ENCODE data around the gene CPM.
A peak's percentile ranks its signal among the peaks of the same experiment; 100 is the strongest.

CPM gene

GRCh38 chr12:68951652-68952051, 18.7 kb upstream of the CPM start:
- no peak overlapping the region for H3K9ac ChIP-seq (ENCODE audit: low read depth, low read length)
- no peaks in the 10 kb centered on the region for H3K36me3 ChIP-seq (ENCODE audit: insufficient read depth, low read length)
- H3K27me3 ChIP-seq (ENCODE audit: control insufficient read depth, insufficient read depth, low read length) = no peaks in the 10 kb centered on the region
- H3K4me3 ChIP-seq (ENCODE audit: low read length) = no peak overlapping the region
- H3K4me1 ChIP-seq (ENCODE audit: control insufficient read depth, insufficient read depth, low read length) = no peaks in the 10 kb centered on the region
- H3K9me3 ChIP-seq (replicated peaks; ENCODE audit: low read length) = no peaks in the 10 kb centered on the region
- no peak overlapping the region for H3K4me2 ChIP-seq (ENCODE audit: low read length)

GRCh38 chr12:68950511-68950910, 17.5 kb upstream of the CPM start:
- Histone ChIP-seq H3K27me3 (ENCODE audit: control insufficient read depth, insufficient read depth, low read length) (no peaks in the 10 kb centered on the region), H3K36me3 (ENCODE audit: insufficient read depth, low read length) (no peaks in the 10 kb centered on the region), H3K4me1 (ENCODE audit: control insufficient read depth, insufficient read depth, low read length) (no peaks in the 10 kb centered on the region), H3K4me3 (ENCODE audit: low read length) (no peak overlapping the region), H3K9me3 (replicated peaks; ENCODE audit: low read length) (no peaks in the 10 kb centered on the region), H3K9ac (ENCODE audit: low read depth, low read length) (no peak overlapping the region), H3K4me2 (ENCODE audit: low read length) (no peak overlapping the region)

DNA sequence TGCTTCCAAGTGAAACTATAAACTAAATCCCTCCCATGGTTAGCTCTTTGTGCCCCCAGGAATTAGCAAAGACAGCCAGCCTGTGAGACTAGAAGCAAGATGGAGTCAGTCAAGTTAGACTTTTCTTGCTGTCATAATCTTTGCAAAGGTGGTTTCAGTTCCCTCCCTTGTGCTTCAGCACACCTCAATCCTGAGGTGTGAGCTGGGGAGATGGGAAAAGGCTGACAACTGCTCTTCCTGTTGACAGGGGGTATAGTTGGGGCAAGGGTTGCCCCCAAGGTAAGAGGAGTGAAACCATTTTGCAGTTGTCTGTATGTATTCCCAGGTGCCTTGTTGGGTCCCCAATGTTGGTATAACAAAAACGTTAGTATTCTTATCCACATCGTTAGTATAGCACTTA, 12.3 kb upstream of the CPM start:
- no peak overlapping the region for H3K4me3 ChIP-seq (ENCODE audit: low read length)
- H3K9me3 ChIP-seq (replicated peaks; ENCODE audit: low read length) = no peaks in the 10 kb centered on the region
- H3K4me1 ChIP-seq (ENCODE audit: control insufficient read depth, insufficient read depth, low read length) = no peaks in the 10 kb centered on the region
- H3K4me2 ChIP-seq (ENCODE audit: low read length) = no peak overlapping the region
- no peaks in the 10 kb centered on the region for H3K36me3 ChIP-seq (ENCODE audit: insufficient read depth, low read length)
- H3K9ac ChIP-seq (ENCODE audit: low read depth, low read length) = no peak overlapping the region
- no peaks in the 10 kb centered on the region for H3K27me3 ChIP-seq (ENCODE audit: control insufficient read depth, insufficient read depth, low read length)

DNA sequence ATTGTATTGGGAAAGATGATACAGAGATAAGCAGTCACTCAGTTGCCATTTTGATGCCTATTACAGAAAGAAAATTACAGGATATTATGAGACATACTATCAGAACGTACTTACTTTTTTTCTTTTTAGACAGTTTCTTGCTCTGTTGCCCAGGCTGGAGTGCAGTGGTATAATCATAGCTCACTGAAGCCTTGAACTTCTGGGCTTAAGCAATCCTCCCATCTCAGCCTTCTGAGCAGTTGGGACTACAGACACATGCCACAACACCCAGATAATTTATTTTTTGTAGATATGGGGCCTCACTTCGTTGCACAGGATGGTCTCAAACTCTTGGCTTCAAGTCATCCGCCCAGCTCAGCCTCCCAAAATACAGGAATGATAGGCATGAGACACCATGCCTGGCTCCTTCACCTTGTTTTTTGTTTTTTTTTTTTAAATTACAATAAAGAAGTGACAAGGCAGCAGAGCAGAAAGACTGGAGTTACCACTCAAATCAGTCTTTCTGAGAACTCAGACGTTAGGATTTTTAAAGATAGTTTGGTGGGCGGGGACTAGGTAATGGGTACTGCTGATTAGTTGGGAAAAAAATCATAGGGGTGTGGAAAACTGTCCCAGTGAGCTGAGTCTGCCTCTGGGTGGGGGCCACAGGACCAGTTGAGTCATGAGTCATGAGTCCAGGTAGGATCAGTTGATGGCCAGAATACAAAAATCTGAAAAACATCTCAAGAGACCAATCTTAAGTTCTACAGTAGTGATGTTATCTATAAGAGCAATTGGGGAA, 11.5 kb upstream of the CPM start:
- Histone ChIP-seq H3K27me3 (ENCODE audit: control insufficient read depth, insufficient read depth, low read length) (no peaks in the 10 kb centered on the region), H3K4me3 (ENCODE audit: low read length) (no peak overlapping the region), H3K9me3 (replicated peaks; ENCODE audit: low read length) (no peaks in the 10 kb centered on the region), H3K4me2 (ENCODE audit: low read length) (no peak overlapping the region), H3K4me1 (ENCODE audit: control insufficient read depth, insufficient read depth, low read length) (no peaks in the 10 kb centered on the region), H3K36me3 (ENCODE audit: insufficient read depth, low read length) (no peaks in the 10 kb centered on the region), H3K9ac (ENCODE audit: low read depth, low read length) (no peak overlapping the region)

DNA sequence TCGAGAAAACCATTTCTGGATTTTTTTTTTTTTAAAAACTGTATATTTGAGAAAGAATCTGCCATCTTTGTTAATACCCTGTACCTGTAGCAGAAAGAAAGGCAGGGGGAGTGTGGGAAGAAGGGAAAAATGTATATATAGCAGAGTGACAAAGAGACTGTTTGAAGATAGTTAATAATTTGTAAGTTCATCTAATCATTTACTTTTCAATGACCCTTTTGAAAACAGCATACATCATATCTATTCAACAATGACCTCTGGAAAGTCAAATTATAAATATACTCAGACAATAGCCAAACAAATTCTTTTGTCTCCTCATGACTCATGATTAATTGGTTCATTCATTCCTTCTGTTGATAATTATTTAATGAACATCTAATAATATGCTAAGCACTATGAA, 10.9 kb upstream of the CPM start:
- no peaks in the 10 kb centered on the region for H3K9me3 ChIP-seq (replicated peaks; ENCODE audit: low read length)
- no peak overlapping the region for H3K9ac ChIP-seq (ENCODE audit: low read depth, low read length)
- H3K4me2 ChIP-seq (ENCODE audit: low read length) = no peak overlapping the region
- no peaks in the 10 kb centered on the region for H3K27me3 ChIP-seq (ENCODE audit: control insufficient read depth, insufficient read depth, low read length)
- no peak overlapping the region for H3K4me3 ChIP-seq (ENCODE audit: low read length)
- H3K4me1 ChIP-seq (ENCODE audit: control insufficient read depth, insufficient read depth, low read length) = no peaks in the 10 kb centered on the region
- H3K36me3 ChIP-seq (ENCODE audit: insufficient read depth, low read length) = no peaks in the 10 kb centered on the region

GRCh38 chr12:68940731-68941130, 7.8 kb upstream of the CPM start:
- Histone ChIP-seq H3K36me3 (ENCODE audit: insufficient read depth, low read length) (no peaks in the 10 kb centered on the region), H3K27me3 (ENCODE audit: control insufficient read depth, insufficient read depth, low read length) (no peaks in the 10 kb centered on the region), H3K4me2 (ENCODE audit: low read length) (no peak overlapping the region), H3K9me3 (replicated peaks; ENCODE audit: low read length) (no peaks in the 10 kb centered on the region), H3K9ac (ENCODE audit: low read depth, low read length) (no peak overlapping the region), H3K4me3 (ENCODE audit: low read length) (no peak overlapping the region), H3K4me1 (ENCODE audit: control insufficient read depth, insufficient read depth, low read length) (no peaks in the 10 kb centered on the region)

DNA sequence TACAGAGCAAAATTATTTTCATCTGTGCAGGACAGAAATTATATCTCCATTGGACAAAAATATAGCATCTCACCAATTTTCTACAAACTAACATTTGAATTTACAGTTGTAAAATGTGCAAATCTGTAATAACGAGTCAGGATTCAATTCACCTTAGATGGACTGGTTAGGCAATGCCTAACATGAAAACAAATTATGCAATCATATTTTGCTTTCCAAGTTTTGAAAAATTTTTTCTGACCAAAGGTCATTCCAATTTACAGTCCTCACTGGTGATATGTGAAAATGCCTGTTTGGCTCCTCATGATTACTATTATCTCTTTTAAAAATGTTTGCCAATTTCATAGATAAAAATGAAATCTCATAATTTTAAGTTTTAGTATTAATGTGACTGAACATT, 6.5 kb upstream of the CPM start:
- no peaks in the 10 kb centered on the region for H3K4me1 ChIP-seq (ENCODE audit: control insufficient read depth, insufficient read depth, low read length)
- H3K9me3 ChIP-seq (replicated peaks; ENCODE audit: low read length) = no peaks in the 10 kb centered on the region
- H3K36me3 ChIP-seq (ENCODE audit: insufficient read depth, low read length) = no peaks in the 10 kb centered on the region
- no peak overlapping the region for H3K4me2 ChIP-seq (ENCODE audit: low read length)
- H3K27me3 ChIP-seq (ENCODE audit: control insufficient read depth, insufficient read depth, low read length) = no peaks in the 10 kb centered on the region
- H3K4me3 ChIP-seq (ENCODE audit: low read length) = no peak overlapping the region
- H3K9ac ChIP-seq (ENCODE audit: low read depth, low read length) = no peak overlapping the region

DNA sequence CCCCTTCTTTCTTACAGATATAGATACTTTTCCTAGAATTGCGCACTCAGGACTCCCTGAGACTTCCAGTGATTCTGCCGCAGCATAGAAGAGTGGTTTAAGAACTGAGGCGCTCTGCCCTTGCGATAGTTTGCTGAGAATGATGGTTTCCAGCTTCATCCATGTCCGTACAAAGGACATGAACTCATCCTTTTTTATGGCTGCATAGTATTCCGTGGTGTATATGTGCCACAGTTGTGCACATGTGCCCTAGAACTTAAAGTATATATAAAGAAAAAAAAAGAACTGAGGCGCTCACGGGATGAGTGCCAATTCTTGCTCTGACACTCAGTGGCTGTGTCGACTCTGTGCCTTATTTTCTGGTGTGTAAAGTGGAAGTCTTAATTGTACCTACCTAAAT, 1.4 kb upstream of the CPM start:
- Histone ChIP-seq H3K9ac (ENCODE audit: low read depth, low read length) (no peak overlapping the region), H3K4me1 (ENCODE audit: control insufficient read depth, insufficient read depth, low read length) (peaks cover 11% of the 10 kb centered on the region), H3K36me3 (ENCODE audit: insufficient read depth, low read length) (no peaks in the 10 kb centered on the region), H3K9me3 (replicated peaks; ENCODE audit: low read length) (no peaks in the 10 kb centered on the region), H3K27me3 (ENCODE audit: control insufficient read depth, insufficient read depth, low read length) (no peaks in the 10 kb centered on the region), H3K4me3 (ENCODE audit: low read length) (no peak overlapping the region), H3K4me2 (ENCODE audit: low read length) (no peak overlapping the region)

DNA sequence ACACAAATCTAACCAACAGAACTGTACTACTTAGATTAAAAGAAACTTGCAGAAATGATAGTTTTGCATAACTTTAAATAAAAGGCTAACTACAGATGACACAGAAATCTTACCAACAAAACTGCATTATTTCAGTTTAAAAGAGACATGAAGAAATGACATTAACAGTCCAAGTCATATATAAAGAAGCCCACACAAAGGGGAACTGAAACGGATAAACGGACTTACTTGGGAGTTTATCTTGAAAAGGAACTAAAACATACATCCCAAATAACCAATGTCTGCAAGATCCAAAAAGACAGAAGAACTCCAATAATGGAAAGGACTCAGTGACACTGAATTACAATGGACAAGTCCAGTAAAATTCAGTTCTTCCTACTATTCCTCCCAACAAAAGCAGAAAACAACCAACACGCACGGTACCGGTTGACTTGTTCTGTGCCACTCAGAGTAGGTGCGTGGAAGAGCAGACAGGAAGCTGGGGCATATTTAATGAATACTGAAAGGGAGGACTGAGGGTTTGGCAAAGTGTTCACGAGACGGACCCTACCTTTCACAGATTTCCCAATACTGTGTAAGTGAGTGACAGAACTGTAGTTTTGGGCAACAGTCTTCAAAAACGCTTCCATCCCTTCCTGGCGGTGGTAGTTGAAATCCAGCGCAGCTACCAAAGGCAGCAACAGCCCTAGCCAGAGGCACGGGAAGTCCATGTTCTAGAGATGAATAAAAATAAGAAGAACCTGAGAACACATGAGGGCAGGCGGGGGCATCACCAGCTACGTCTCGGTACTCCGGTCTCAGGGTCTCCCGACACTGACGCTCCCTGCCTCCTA, 627 bp downstream of the CPM start:
- peaks cover 11% of the 10 kb centered on the region for H3K4me1 ChIP-seq (ENCODE audit: control insufficient read depth, insufficient read depth, low read length)
- H3K36me3 ChIP-seq (ENCODE audit: insufficient read depth, low read length) = peaks cover 4% of the 10 kb centered on the region
- peak overlapping the region; percentile 75 for H3K4me3 ChIP-seq (ENCODE audit: low read length)
- peak overlapping the region; percentile 83 for H3K9ac ChIP-seq (ENCODE audit: low read depth, low read length)
- peak overlapping the region; percentile 81 for H3K4me2 ChIP-seq (ENCODE audit: low read length)
- no peaks in the 10 kb centered on the region for H3K9me3 ChIP-seq (replicated peaks; ENCODE audit: low read length)
- no peaks in the 10 kb centered on the region for H3K27me3 ChIP-seq (ENCODE audit: control insufficient read depth, insufficient read depth, low read length)

GRCh38 chr12:68930178-68930577, 2.8 kb downstream of the CPM start:
- Histone ChIP-seq H3K27me3 (ENCODE audit: control insufficient read depth, insufficient read depth, low read length) (no peaks in the 10 kb centered on the region), H3K4me3 (ENCODE audit: low read length) (no peak overlapping the region), H3K36me3 (ENCODE audit: insufficient read depth, low read length) (peaks cover 4% of the 10 kb centered on the region), H3K9me3 (replicated peaks; ENCODE audit: low read length) (no peaks in the 10 kb centered on the region), H3K4me2 (ENCODE audit: low read length) (peak overlapping the region; percentile 54), H3K4me1 (ENCODE audit: control insufficient read depth, insufficient read depth, low read length) (peaks cover 11% of the 10 kb centered on the region), H3K9ac (ENCODE audit: low read depth, low read length) (no peak overlapping the region)

DNA sequence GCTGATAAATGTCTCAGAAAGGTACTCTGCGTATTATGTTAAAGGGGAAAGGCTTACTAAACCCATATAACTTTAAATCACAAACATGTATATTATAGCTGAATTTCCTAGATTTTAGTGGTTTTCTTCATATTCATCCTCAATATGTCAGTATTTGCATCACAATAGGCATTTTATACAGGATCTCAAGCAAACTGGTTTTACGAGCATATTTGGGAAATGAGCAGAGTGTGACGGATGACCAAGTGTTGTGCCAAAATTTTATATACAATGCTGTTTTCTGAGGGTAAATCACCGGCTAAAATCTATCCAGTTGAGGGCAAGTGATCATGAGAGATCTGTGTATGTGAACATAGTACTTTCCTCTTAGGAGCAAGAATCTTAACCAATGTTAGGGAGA, 8.4 kb downstream of the CPM start:
- Histone ChIP-seq H3K9me3 (replicated peaks; ENCODE audit: low read length) (no peaks in the 10 kb centered on the region), H3K27me3 (ENCODE audit: control insufficient read depth, insufficient read depth, low read length) (no peaks in the 10 kb centered on the region), H3K36me3 (ENCODE audit: insufficient read depth, low read length) (peaks cover 4% of the 10 kb centered on the region), H3K4me3 (ENCODE audit: low read length) (no peak overlapping the region), H3K4me2 (ENCODE audit: low read length) (no peak overlapping the region), H3K4me1 (ENCODE audit: control insufficient read depth, insufficient read depth, low read length) (peaks cover 7% of the 10 kb centered on the region), H3K9ac (ENCODE audit: low read depth, low read length) (no peak overlapping the region)

All from skeletal muscle satellite cell (primary cell).